Erythroblast (primary cell): ENCODE data around the gene FLOT1.

Experiments
- GATA1 ChIP-seq: IDR thresholded peaks from 2 replicates; pipeline ENCODE4 v1.6.1; 2011; ENCODE audit warnings: low read depth, mild to moderate bottlenecking, control low read depth, low read length, moderate library complexity
- POLR2A ChIP-seq: IDR thresholded peaks from 2 replicates; pipeline ENCODE4 v1.6.1; 2011; ENCODE audit warnings: mild to moderate bottlenecking, low read length

GRCh38 chr6:30720738-30721197 is 21.7 kb downstream of the FLOT1 start:
- TF ChIP-seq POLR2A, result no peak
- no peak for TF ChIP-seq GATA1
